Measurements from ENCODE around the gene PRDX5. TPM values are rescaled to one million over a fixed set of nuclear protein-coding genes. Genes with fewer than 3 reads are reported as not detected.

Gene PRDX5
- total RNA-seq, result 362 TPM
- long read RNA-seq, transcript PRDX5-201 (6 exons, 893 nt), result major isoform, 480 of 530 reads
- long read RNA-seq, transcript PRDX5-202 (4 exons, 463 nt), result minor isoform, 13 of 530 reads
- long read RNA-seq, transcript PRDX5-203 (5 exons, 596 nt), result minor isoform, 11 of 530 reads
- long read RNA-seq, partial matches to known transcripts, result 7 of 530 reads
- long read RNA-seq, other reads (novel, unspliced or antisense), result 19 of 530 reads

GRCh38 chr11:64317961-64318765 is at the start of gene PRDX5:
TSS of gene PRDX5 (plus strand) at chr11:64318121. CDS start at chr11:64318216, 95 bp downstream.
- ATAC-seq, result peak; percentile 90
- intact Hi-C loops (cut with micrococcal nuclease), result no loop called here
- DNase-seq, result peak; percentile 98

GRCh38 chr11:64268893-64269539 is 48.9 kb upstream of the PRDX5 start:
- DNase-seq, result peak; percentile 81
- peak; percentile 22 for ATAC-seq
- intact Hi-C loops (cut with micrococcal nuclease), result no loop called here

GRCh38 chr11:64269540-64270220 is 48.2 kb upstream of the PRDX5 start:
- intact Hi-C loops (cut with micrococcal nuclease), result no loop called here
- ATAC-seq (peak; percentile 85), DNase-seq (peak; percentile 98)

GRCh38 chr11:64275031-64275800 is 42.7 kb upstream of the PRDX5 start:
- no peak for DNase-seq
- intact Hi-C loops (cut with micrococcal nuclease), result no loop called here
- ATAC-seq, result no peak

- DNase-seq, result no peak
- ATAC-seq, result no peak
- intact Hi-C loops (cut with micrococcal nuclease), result no loop called here
Measured at GRCh38 chr11:64275841-64276240, 42.1 kb upstream of the PRDX5 start.

- intact Hi-C loops (cut with micrococcal nuclease), result no loop called here
- ATAC-seq (no peak), DNase-seq (no peak)
Measured at GRCh38 chr11:64276653-64277431, 41.1 kb upstream of the PRDX5 start.

- intact Hi-C loops (cut with micrococcal nuclease), result no loop called here
- no peak for ATAC-seq
- DNase-seq, result no peak
Measured at GRCh38 chr11:64278576-64279190, 39.2 kb upstream of the PRDX5 start.

- intact Hi-C loops (cut with micrococcal nuclease), result no loop called here
- no peak for DNase-seq
- ATAC-seq, result no peak
Measured at GRCh38 chr11:64281957-64282770, 35.8 kb upstream of the PRDX5 start.

GRCh38 chr11:64283092-64283491 is 34.8 kb upstream of the PRDX5 start:
- intact Hi-C loops (cut with micrococcal nuclease), result no loop called here
- ATAC-seq (no peak), DNase-seq (no peak)

GRCh38 chr11:64284048-64284961 is 33.6 kb upstream of the PRDX5 start, which contains the start of gene BAD:
TSS of gene BAD (minus strand) at chr11:64284665. CDS start at chr11:64284368, 297 bp downstream.
- ATAC-seq, result peak; percentile 90
- intact Hi-C loops (cut with micrococcal nuclease), result no loop called here
- DNase-seq, result peak; percentile 97

- peak; percentile 93 for DNase-seq
- ATAC-seq, result peak; percentile 80
- intact Hi-C loops (cut with micrococcal nuclease), result no loop called here
Measured at GRCh38 chr11:64284962-64285884, 32.7 kb upstream of the PRDX5 start, which contains the start of gene GPR137. TSS of gene GPR137 (plus strand) at chr11:64285848. CDS start at chr11:64286525, 677 bp downstream.

- ATAC-seq (no peak), DNase-seq (no peak)
- intact Hi-C loops (cut with micrococcal nuclease), result no loop called here
Measured at GRCh38 chr11:64285885-64286800, 31.8 kb upstream of the PRDX5 start.

- ATAC-seq, result no peak
- no peak for DNase-seq
- intact Hi-C loops (cut with micrococcal nuclease), result no loop called here
Measured at GRCh38 chr11:64286801-64287159, 31.1 kb upstream of the PRDX5 start.

Data from left ventricle myocardium superior (tissue), 1 donor.